HuH-7.5 (cell line): Measurements from ENCODE around the gene ELAVL1.

ENCODE experiments used
- DNase-seq: peaks from one replicate; pipeline ENCODE4 v3.0.0; 2011; ENCODE audit warnings: low spot score

Gene ELAVL1

DNA sequence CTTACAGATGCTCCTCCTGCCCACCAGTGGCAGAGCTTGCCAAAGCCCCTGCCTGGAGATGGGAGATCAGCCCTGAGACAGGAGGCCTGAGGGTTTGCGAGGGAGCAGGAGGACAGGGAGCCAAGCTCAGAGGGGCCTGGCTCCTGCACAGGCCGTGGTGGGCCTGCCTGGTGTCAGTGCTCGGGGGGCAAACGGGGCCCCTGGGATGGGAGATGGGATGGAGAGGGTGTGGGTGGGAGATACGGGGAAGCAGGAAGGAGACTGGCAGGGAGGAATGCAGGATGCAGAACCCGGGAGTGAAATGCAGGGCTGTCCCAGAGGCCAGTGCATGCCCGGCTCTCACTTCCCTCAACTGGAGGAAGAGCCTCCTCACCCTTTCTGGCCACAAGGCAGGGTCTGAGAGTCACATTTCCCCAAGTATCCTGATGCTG, 19.9 kb downstream of the ELAVL1 start:
- no peak for DNase-seq

DNA sequence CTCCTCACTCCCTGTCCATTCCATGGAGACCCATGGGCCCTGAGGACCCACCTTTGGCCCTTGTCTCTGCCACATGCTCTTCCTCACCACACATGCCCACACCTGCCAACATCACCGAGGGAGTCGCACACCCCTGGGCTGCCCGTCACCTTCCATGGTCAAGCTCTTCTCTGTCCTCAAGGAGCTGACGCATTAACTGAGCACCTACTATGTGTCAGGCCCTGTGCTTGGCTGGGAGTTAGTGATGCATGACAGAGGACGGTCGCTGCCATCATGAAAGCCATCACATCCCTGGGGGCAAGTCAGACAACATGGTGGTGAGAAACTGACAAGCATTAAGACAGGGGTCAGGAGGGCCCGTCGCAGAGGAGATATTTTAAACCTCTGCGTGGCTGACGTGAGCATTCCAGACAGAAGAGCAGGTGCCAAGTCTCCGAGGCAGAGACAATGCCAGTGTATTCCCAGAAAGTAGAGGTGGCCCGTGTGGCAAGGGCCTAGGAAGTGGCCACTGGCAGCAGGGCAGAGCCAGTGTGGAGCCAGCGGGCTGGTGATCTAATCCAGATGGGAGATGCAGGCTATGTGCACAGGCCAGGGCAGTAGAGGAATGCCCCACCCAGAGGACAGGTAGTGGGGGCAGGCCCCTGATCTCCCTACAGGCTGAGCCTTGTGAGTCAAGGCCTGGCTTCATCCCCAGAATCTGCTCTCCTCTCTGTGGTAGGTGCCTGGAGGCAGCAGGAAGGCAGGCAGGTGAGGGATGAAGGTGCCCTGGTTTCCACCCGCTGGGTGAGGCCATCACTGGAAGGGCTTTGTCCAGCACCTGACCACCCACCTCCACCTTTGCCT, 21.2 kb downstream of the ELAVL1 start:
- no peak for DNase-seq

DNA sequence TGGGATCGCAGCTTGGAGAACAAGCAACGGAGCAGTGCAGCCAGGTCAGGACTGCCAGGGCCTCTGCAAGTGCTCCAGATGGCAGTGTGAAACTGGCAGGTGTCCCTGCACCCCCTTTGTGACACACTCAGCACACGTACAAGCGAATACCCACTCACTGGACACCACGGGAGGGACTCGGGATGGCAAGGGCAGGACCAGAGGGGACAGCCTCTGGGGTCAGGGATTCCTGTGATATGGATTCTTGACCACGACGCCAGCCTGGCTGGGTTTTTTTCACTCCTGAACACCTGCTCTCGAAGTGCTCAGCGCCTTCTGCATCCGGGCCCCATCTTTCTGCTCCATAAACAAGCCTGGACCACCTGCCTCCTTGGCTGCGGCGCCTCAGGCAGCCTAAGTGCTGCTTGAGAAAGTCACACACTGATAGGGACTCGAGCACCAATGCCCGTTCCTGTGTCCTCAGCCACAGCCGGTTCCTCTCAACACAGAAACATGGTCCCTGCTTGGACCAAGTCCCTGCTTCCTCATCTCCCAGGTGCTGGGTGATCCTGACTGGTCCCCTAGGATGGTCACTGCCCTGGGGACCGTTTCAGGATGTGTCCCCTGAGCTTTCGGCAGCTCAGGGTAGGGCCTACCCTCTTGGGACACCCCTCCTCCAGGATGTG, 22.0 kb downstream of the ELAVL1 start:
- DNase-seq, result no peak

DNA sequence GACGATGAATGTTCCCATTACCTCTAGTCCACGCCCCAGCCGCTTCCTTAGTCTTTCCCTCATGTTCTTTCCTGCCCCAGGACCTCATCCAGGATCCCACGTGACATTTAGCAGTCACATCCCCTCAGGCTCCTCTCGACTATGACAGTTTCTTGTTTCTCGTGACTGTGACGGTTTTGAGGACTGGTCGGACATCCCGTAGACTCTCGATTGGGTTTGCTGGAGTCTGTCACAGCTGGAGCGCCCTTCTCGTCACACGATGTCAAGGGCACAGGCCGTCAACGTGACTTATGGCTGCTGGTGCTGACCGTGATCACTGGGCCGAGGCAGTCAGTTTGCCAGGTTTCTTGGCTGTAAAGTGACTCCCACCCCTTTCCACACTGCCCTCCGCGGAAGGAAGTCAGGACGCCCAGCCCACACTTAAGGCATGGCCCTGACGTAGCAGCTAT, 22.8 kb downstream of the ELAVL1 start:
- no peak for DNase-seq

DNA sequence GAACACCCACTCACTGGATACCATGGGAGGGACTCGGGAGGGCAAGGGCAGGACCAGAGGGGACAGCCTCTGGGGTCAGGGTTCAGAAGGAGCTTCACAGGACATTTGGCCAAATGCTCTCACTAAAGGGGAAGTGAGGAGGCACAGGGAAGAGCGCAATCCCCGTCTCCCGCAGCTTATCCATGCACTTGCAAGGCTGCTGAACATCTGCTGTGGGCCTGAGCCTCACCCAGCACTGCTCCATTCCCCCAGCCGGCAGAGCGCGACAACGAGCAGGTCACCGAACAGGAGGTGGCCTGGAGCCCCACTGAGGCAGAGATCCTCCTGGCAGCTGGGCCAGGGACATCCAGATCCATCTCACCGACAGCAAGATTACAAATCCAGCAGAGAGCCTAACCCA, 23.3 kb downstream of the ELAVL1 start:
- no peak for DNase-seq

DNA sequence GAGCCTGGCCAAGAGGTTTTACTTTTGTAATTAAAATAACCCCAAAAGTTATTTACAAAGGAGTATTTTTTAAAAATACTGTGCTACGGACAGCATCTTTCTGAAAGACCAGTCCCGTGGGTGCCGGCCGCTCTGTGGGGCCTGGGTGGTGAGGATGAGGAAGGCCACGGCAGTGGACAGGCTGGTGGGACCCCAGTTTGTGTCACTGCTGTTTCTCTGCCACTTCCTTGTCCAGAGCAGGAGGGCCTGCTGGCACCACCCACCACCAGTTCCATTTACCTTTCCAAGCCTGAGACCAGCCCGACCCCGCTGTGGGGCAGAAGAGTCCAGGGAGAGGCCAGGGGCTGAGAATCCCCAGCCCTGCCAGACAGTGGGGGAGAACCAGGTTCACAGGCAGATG, 23.8 kb downstream of the ELAVL1 start:
- DNase-seq, result no peak

DNA sequence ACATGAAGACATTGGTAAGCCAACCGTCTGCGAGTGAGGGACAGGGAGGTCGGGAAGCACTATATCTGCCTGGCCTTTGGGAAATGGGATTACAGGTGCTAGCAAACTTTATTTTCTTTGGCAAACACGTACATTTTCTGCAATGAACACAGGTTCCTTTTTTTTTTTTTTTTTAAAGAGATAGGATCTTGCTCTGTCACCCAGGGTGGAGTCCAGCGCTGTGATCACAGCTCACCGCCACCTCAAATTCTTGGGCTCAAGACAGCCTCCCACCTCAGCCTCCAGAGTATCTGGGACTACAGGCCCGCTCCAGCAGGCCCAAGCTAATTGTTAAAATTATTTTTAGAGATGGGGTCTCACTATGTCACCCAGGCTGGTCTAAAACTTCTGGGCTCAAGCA, 24.2 kb downstream of the ELAVL1 start:
- no peak for DNase-seq

DNA sequence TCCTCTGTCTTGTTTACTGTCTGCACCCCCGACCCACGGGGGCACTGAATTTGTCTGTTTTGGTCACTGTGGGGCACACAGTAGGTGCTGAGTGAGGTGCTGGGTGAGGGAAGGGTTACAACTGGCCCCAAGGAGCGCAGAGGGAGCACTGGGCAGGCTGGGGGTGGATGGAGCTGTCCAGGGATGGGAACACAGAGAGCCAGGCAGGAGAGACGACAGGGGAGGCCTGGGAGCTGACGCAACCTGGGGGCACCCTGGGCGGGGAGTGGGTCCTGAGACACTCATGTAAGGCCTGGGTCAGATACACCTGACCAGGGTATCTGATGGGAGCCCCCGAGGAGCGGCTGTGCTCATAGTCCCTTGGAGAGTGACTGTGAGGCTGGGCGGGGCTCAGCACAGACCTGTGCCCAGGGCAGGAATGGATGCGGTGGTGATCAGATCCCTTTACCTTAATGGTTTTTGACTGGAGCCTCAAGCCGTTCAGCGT, 24.8 kb downstream of the ELAVL1 start:
- DNase-seq, result no peak

DNA sequence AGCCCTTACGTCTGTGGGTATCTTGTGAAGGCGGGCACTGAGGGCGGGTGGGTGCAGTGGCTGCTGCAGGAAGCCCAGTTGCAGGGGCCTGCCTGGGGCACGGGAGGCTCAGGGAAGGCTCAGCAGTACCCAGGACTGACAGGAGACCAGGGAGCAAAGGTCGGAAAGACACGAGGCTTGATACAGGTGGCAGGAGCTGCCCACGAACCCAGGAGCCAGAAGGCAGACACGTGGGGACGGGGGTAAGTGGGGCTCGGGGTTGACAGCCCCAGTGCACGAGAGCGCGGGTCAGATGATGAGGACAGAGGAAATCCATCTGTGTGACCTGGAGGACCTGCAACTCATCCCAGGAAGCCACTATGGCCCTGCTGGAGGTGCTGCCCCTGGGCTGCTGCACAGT, 25.3 kb downstream of the ELAVL1 start:
- DNase-seq, result no peak

DNA sequence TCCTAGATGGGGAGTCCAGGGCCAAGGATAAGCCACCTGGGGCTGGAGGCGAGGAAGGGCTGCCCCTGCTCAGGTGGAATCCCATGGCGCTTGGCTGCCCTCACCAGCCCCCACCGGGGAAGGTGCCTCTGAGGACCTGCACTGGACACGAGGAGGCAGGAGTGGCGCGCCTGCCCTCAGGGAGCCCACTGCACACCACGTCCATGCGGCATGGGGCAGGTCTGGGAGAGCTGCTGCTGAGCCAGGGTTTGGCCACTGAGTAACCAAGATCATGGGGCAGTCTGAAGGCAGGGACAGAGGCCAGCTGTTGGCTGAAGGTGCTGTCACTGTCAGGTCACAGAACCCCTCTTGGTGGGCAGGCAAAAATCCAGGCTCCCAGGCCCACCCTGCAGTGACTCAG, 25.9 kb downstream of the ELAVL1 start:
- no peak for DNase-seq

DNA sequence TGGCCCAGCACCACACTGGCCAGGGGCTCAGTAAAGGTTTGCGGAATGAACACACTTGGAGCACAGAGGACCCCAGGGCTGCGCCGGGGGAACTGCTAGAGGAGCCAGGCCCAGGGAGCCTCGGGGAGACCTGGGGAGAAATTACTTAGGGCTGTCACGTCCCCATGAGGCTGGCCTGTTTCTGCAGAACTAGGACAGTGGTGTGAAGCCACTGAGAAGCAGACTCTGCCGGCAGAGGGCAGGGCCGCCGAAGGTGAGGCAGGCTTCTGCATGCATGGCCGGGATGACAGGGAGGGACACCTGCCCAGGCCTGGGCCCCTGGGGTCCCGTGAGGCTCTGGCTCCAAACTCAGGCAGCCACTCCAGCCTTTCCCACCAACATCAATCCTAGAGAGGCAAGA, 26.4 kb downstream of the ELAVL1 start:
- DNase-seq, result no peak

DNA sequence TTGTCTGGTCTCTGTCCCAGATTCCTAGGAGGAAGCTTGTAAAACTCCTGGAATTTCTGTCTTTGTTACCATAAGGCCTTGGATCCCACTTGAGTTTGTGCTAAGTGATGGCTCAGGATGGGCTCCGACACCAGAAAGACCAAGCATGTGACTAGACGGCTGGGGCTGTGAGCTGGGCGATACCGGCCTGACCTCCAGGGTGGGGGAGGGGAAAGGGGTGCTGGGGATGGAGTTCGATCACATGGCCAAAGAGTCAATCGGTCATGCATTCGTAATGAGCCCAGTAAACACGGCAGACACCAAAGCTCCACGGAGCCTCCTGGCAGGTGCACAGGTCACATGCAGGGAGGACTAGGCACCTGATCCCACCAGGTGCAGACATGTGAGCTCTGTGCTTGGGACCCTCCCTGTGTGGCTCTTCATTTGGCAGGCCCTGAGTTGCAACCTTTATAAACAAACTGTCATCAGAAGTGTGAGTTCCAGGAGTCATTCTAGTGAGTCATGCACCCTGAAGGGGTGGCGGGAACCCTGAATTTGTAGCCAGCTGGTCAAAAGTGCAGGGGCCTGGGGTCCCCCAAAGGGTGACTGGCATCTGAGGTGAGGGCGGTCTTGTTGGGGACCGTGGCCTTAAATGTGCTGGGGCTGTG, 27.1 kb downstream of the ELAVL1 start:
- no peak for DNase-seq

DNA sequence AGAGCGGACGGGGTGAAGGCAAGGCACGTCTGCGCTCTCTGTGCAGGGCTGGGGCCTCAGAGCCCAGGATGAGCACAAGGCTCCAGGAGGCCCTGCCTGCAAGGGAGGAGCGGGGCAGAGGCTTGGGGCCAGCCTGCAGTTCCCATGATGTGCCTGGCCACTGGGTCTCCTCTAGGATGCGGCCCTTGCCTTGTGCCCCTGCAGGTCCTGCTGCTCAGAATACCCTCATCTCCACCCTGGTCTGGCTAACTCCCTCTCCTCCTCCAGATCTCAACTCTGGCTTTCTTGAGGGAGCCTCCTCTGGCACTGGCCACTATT, 27.8 kb downstream of the ELAVL1 start:
- DNase-seq, result no peak

DNA sequence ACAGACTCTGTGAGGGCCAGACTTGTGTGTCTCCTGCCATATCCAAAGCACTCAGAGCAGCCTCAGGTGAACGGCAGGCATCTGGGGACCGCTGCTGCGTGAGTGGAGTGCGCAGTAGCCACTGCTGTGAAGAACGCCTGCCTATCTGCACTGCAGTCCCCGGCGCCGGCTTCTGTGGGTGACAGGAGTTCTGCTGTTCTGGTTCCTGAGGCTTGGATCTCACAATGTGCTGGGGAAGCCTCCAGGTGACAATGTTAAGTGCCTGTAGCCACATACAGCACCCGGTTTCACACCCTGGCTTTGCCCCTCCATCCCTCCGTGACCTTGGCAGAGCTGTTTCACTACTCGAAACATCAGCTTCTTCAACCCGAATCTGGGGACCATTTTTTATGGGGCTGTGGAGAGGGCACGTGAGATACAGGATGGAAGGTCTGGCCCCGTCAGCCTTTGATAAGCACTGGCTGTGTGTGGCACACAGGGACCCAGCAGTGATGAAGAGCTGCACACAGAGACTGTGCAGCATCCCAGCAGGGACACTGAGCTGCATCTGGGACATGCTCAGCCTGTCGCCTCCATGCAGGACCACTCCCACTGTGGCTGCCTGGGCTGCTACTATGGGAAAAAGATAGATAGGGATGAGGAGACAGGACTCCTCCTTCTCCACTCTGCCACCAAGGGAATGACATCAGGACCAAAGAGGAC, 28.3 kb downstream of the ELAVL1 start:
- no peak for DNase-seq

DNA sequence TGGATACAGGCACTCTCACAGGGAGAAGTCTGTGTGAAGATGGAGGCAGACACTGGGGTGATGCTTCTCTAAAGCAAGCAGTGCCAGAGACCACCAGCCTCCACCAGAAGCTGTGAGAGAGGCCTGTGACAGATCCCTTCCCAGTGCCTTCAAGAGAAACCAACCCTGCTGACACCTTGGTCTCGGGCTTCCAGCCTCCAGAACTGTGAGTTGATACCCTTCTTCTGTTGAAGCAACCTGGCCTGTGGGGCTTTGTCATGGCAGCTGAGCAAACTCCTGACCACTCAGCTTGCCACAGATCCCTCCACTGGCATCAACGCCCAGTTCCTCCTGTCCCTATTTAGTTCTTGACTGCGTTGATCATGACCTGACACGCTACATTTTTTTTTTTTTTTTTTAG, 29.0 kb downstream of the ELAVL1 start:
- DNase-seq, result no peak

DNA sequence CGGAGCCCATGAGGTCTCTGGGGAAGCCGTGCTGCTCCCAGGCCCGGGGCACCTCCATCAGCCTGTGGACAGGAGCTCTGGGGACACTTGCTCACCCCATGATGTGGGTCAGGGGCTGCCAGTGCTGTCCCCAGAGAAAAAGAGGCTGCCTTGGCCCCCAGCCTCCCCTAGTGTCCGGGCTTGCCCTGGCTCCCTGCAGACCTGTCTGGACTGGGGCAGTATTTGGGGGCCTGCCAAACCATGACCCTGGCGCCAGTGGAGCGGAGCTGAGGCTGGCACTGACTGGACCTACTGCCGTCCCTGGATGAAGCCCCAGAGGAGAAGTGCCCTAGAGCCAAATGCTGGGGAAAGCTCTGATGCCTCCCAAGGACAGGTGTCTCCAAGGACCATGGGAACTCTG, 30.4 kb downstream of the ELAVL1 start:
- no peak for DNase-seq

DNA sequence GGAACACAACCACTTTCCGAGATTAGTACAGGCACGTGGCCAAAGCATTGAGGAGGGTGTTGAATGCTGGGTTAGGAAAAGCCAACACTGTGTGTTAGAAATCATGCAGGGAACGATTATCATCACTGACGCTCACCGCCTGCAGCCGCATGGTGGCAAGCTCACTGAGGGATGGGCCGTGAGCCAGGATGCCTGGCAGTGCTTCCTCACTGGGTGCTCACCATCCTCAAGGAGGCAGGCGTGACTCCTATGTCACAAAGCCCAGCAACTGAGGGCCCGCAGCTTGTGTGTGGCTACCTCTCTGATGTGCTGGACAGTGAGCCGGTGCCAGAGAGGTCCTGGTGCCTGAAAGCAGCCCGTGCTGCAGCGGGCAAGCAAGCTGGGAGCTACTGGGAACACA, 31.6 kb downstream of the ELAVL1 start:
- DNase-seq, result no peak

DNA sequence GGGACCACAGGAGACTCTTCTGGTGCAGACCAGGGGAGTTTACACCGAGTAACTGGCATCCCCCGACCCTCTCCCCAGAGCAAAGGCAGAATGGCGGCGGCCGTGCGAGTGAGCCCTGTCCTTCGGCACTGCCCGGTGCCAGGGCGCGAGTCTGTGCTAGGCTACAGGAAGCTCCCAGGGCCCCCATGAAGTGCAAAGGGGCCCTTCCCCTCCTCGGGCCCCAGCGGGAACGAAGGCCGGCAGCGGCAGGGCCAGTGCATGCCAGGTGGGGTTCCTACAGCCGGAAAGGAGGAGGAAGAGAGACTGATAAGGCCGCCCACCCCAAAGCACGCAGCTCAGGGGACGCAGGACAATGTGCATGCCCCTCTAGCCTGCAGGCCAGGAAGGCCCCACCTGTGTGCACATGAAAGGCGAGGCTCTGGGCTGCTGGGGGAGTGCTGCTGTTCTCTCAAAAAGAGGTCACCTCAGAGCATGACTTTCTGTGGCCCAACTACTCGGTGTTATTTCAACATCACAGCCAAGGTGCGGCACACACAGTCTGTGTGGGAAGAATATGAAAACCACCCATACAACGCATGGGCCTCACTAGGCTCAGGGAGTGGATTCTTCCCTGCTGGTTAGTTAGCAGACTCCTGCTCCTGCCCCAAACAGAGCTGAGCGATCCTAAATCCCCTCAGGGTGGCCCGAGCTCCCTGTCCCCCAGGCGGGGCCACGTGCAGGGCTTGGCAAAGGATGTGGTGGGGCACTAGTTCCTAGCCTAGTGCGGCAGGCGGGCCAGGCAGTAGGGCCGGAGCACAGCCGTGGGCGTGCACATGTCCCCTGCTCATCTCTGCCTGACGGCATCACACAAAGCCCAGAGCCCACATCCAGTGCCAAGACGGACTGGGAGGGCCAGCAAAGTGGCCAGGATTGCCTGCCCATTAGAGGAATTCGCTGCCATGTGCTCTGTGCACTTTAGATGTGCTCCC, 33.6 kb downstream of the ELAVL1 start:
- DNase-seq, result no peak

DNA sequence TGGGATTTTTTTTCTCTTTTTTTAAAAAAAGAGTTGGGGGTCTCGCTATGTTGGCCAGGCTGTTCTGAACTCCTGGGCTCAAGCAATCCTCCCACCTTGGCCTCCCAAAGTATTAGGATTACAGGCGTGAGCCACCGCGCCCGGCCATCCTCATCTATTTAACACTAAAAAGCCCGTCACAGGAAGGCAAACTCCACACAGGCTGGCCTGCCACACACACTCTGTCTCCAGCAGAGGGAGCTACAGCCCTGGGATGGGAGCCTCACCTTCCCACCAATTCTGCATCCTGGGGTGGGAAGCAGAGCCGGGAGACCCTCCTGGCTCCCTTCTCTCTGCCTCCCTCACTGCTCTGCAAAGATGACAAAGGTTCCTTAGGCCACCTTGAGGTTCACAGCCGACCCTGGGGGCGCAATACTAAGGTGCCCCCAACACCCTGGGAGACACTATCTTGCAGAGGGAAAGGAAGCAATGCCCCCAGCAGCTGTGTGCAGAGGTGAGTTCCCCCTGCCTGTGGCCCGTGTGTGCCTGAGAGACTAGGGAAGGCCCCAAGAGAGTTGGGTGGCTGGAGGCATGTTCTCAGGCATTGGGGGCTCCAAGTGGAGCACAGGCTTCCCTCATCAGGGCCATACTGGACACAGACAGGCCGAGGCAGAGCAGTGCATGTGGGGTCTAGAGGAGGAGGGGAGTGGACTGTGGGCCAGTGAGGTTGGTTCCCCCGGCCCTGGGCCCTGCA, 34.6 kb downstream of the ELAVL1 start:
- DNase-seq, result peak; percentile 74

DNA sequence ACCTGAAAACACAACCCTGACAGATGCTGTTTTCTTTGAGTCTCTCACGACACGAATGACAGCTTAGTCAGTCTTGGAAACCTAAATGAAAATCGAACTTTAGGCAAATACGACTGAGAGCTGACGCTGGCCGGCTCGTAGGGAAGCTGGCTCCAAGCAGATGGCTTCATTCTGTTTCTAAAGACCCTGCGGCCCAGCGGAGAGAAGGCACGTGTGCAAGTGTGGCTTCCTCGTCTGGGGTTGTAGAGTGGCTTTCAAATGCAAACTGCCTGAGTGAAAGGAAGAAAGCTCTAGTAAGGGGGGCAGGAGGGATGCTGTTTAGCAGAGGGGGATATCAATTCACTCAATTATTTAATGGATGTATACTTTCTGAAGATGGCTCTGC, 35.9 kb downstream of the ELAVL1 start:
- no peak for DNase-seq
